ENCODE results near the gene MRPS11.

The MRPS11 gene

DNA sequence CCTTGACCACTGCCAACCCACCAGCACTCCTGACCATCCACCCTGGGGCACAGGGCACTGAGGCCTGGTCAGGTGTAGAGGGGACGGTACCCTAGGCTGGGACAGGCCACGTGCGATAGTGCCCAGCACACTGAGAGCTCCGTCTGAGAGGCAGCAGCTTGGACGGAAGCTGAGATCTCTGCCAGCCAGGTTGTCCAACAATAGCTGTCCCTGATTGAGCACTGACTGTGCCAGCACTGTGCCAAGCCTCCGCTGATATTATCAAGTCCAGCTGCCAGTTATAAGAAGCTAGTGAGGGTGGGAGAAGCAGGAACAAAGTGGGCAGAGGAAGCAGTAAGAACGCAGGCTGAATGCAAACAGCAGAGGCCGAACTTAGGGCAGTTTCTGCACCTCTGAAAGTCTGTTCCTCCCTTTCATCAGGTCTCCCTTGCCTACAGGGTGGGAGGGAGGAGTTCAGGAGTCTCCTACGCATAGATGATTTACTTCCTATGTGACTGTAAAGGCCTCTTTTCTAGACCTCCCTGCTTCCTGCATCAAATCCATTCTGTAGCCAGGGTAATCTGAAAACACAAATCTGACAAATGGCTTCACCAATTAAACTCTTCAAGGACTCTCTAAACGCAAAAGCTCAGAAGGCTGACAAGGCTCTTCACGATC is 29.7 kb downstream of the MRPS11 start:
- Histone ChIP-seq H3K4me1 (no peaks in the 10 kb centered on the region), H4K20me1 (no peaks in the 10 kb centered on the region), H3K27ac (no peak overlapping the region), H3K4me3 (no peak overlapping the region), H3K27me3 (no peaks in the 10 kb centered on the region), H3K9ac (no peak overlapping the region), H3K9me3 (replicated peaks in 1 of 11) (no peaks in the 10 kb centered on the region), H3K36me3 (peaks cover 0 to 14% (median 0%) of the 10 kb centered on the region in 11 experiments; a peak in 5 of 22 replicates), H3K4me2 (no peak overlapping the region)
- TF ChIP-seq Cebpa-rat (IDR thresholded peaks at IDR 0.05), result no peak

DNA sequence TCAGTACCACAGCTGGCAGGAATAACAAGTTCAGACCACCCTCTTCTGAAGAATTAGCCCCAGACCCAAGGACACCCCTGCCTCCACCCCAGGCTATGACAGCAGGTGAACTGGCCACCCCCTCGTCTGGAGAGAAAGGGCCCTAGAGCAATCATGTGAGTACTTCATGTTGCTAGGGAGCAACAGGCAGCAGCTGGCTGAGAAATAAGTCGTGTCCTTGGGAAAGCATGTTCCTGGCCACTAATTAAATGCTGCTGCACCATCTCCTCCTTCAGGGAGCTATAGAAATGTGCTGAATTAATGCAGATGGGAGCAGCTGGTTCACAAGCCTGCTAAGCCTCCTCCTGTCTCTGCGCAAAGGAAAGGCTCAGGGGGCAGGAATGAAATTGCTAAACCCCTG is 31.5 kb downstream of the MRPS11 start:
- no peaks in the 10 kb centered on the region for H3K4me1 ChIP-seq
- H3K9ac ChIP-seq, result no peak overlapping the region
- no peak overlapping the region for H3K27ac ChIP-seq
- no peak overlapping the region for H3K4me2 ChIP-seq
- no peaks in the 10 kb centered on the region for H3K9me3 ChIP-seq (replicated peaks in 1 of 11)
- no peak overlapping the region for H3K4me3 ChIP-seq
- no peaks in the 10 kb centered on the region for H3K27me3 ChIP-seq
- H4K20me1 ChIP-seq, result no peaks in the 10 kb centered on the region
- H3K36me3 ChIP-seq, result peaks cover 0 to 29% (median 7%) of the 10 kb centered on the region in 11 experiments; a peak in 13 of 22 replicates
- TF ChIP-seq Cebpa-rat (IDR thresholded peaks at IDR 0.05), result no peak

DNA sequence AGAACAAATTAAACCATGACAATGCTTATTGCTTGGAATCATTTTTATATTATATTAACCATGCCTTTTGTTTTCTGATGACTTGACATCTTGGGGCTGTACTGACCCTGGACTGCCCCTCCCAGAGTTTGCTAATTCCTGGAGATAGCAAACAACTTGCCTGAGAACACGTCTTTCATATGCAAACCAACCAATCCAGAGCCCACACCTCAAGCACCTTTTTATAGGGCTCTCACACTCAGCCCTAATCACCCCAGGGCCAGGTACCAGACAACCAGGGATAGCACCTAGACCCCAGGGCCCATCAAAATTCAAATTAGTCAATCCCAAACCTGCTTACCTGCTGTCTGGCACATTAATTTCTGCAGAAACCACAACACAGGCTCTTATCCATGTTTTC is 36.9 kb downstream of the MRPS11 start:
- Histone ChIP-seq H3K36me3 (peaks cover 15 to 62% (median 39%) of the 10 kb centered on the region in 11 experiments; a peak in 21 of 22 replicates), H3K4me3 (no peak overlapping the region), H3K9me3 (replicated peaks in 1 of 11) (no peaks in the 10 kb centered on the region), H4K20me1 (no peaks in the 10 kb centered on the region), H3K4me2 (no peak overlapping the region), H3K4me1 (peaks cover 0 to 22% (median 0%) of the 10 kb centered on the region in 10 experiments; a peak in 3 of 20 replicates), H3K9ac (no peak overlapping the region), H3K27me3 (no peaks in the 10 kb centered on the region), H3K27ac (no peak overlapping the region)
- TF ChIP-seq Cebpa-rat (IDR thresholded peaks at IDR 0.05), result no peak

DNA sequence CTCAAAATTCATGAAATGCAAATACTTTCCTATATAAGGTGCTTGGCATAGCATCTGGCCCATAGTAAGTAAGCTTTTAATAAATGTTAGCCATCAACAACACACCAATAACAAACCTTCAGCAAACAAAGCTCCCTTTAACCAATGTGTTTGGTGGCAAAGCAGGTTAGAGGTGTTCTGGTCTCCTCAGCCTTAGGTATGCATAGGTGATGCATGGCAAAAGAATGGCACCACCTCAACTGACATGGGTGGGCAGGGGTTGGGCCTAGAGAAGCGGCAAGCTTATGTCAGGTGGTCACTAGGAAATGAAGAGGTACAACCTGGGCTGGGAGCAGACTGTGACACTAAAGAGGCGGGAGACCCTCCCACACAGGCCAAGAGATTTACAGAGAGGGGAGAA is 38.2 kb downstream of the MRPS11 start:
- peak overlapping the region in 1 of 11 experiments; percentile 14; a peak in 1 of 22 replicates for H3K4me2 ChIP-seq
- no peak for TF ChIP-seq Cebpa-rat (IDR thresholded peaks at IDR 0.05)
- no peak overlapping the region for H3K4me3 ChIP-seq
- peaks cover 0 to 22% (median 0%) of the 10 kb centered on the region in 10 experiments; a peak in 3 of 20 replicates for H3K4me1 ChIP-seq
- H4K20me1 ChIP-seq, result no peaks in the 10 kb centered on the region
- no peak overlapping the region for H3K9ac ChIP-seq
- H3K27me3 ChIP-seq, result no peaks in the 10 kb centered on the region
- H3K9me3 ChIP-seq (replicated peaks in 1 of 11), result no peaks in the 10 kb centered on the region
- no peak overlapping the region for H3K27ac ChIP-seq
- H3K36me3 ChIP-seq, result peaks cover 26 to 75% (median 52%) of the 10 kb centered on the region in 11 experiments

DNA sequence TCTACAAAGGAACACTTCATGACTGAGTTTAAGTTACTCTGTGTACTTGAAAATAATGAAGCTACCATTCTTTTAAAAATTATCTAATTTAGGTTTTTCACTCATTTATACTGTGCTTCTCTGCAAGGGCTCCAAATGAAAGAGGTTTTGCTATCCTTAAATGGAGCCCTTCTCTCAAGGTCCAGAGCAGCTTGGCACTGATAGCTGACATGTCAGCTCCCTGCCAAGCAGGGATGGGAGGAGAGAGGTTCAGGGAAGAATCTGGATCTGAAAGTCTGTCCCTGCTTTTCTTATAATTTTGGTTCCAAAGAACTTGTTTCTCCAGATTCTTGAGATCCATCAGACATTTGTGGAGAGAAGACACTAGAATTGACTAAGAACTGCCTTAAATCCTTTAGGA is 39.1 kb downstream of the MRPS11 start:
- no peaks in the 10 kb centered on the region for H4K20me1 ChIP-seq
- TF ChIP-seq Cebpa-rat (IDR thresholded peaks at IDR 0.05), result no peak
- no peak overlapping the region for H3K4me2 ChIP-seq
- H3K27me3 ChIP-seq, result no peaks in the 10 kb centered on the region
- H3K4me1 ChIP-seq, result peaks cover 0 to 22% (median 0%) of the 10 kb centered on the region in 10 experiments; a peak in 3 of 20 replicates
- no peak overlapping the region for H3K27ac ChIP-seq
- H3K4me3 ChIP-seq, result no peak overlapping the region
- H3K9me3 ChIP-seq (replicated peaks in 1 of 11), result no peaks in the 10 kb centered on the region
- H3K36me3 ChIP-seq, result peaks cover 34 to 84% (median 61%) of the 10 kb centered on the region in 11 experiments
- no peak overlapping the region for H3K9ac ChIP-seq

DNA sequence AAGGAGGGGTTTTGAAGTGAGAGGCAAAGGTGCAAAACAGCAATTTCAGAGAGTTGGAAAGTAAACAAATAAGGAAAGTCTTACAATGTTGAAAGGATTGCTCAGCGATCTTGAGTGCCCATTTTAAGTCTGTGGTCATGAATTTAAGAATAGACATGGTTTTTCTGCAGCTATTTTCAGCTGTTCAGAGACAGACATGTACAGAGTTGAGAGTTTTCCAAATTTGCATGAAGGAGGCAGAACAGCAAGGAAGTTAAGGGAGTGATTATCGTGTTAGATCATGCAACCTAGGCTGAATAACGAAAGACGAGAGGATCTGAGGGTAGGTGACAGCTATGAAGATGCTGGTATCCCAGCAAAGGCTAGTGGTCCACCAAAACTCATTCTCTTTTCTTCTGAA is 41.8 kb downstream of the MRPS11 start:
- Histone ChIP-seq H4K20me1 (no peaks in the 10 kb centered on the region), H3K4me1 (peaks cover 0 to 22% (median 0%) of the 10 kb centered on the region in 10 experiments; a peak in 3 of 20 replicates), H3K27ac (no peak overlapping the region), H3K4me3 (no peak overlapping the region), H3K9me3 (replicated peaks in 1 of 11) (no peaks in the 10 kb centered on the region), H3K9ac (no peak overlapping the region), H3K4me2 (peak overlapping the region in 2 of 11 experiments; percentile 25 to 33; a peak in 2 of 22 replicates), H3K36me3 (peaks cover 51 to 88% (median 73%) of the 10 kb centered on the region in 11 experiments), H3K27me3 (no peaks in the 10 kb centered on the region)
- TF ChIP-seq Cebpa-rat (IDR thresholded peaks at IDR 0.05), result no peak

DNA sequence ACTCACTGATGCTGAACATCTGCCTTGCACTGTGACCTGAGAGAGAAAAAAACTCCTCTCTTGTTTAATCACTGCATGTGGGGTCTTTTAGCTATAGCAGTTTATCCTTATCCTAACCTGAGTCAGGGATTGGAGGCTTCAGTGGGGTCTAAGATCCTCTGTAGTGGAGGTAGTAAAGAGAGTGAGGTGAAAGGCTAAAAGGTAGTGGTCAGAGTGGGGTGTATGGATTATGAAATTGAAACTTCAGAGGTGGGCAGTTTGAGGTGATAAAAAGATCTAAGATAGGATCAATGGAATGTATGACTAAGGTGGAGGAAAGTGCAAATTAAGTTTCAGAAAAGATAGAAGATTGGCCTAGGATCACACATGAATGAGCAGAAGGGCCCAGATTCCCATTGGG is 42.5 kb downstream of the MRPS11 start:
- no peaks in the 10 kb centered on the region for H3K27me3 ChIP-seq
- H4K20me1 ChIP-seq, result no peaks in the 10 kb centered on the region
- no peak overlapping the region for H3K4me2 ChIP-seq
- no peak overlapping the region for H3K9ac ChIP-seq
- H3K4me1 ChIP-seq, result peaks cover 0 to 22% (median 0%) of the 10 kb centered on the region in 10 experiments; a peak in 3 of 20 replicates
- peaks cover 51 to 88% (median 69%) of the 10 kb centered on the region in 11 experiments for H3K36me3 ChIP-seq
- H3K4me3 ChIP-seq, result no peak overlapping the region
- no peak for TF ChIP-seq Cebpa-rat (IDR thresholded peaks at IDR 0.05)
- H3K9me3 ChIP-seq (replicated peaks in 1 of 11), result no peaks in the 10 kb centered on the region
- H3K27ac ChIP-seq, result no peak overlapping the region

DNA sequence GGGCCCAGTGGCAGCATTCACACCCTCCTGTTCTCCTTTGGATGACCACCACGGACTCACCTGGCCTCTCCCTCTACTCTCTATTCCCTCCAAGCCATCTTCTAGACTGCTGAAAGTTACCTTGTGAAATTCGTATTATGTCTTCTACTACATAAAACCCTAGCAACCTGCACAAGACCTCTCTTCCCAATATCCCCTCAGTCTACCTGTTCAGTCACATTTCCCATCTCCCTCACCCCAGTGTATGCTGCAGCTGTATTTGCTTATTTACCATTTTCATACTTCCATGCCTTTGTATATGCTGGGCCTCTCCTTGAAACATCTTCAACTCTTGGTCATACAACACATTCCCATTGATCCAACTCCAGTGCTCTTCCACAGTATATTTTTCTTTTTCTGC is 43.7 kb downstream of the MRPS11 start:
- Histone ChIP-seq H3K9me3 (replicated peaks in 1 of 11) (no peaks in the 10 kb centered on the region), H3K4me1 (peaks cover 0 to 10% (median 0%) of the 10 kb centered on the region in 10 experiments; a peak in 3 of 20 replicates), H3K9ac (no peak overlapping the region), H3K4me3 (no peak overlapping the region), H3K27ac (no peak overlapping the region), H4K20me1 (no peaks in the 10 kb centered on the region), H3K4me2 (no peak overlapping the region), H3K27me3 (no peaks in the 10 kb centered on the region), H3K36me3 (peaks cover 46 to 88% (median 70%) of the 10 kb centered on the region in 11 experiments)
- TF ChIP-seq Cebpa-rat (IDR thresholded peaks at IDR 0.05), result no peak

DNA sequence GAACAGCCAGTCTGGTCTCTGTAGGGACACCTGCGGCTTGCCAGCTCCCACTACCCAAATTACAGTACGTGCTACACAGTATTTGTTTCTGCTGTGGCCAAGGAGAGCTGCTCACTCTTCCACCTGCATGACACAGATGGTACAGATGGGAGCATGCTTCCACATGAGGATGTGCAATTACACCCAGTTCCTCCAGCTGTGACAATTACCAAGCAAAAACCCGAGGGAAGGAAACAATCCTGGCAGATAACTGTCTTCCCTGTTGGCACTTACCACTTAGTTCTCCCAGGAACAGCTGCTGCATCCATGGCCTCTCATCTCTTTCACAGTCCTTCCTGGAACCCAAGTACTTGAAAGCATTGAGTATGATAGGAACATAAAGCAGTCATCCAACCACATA is 44.6 kb downstream of the MRPS11 start:
- H3K36me3 ChIP-seq, result peaks cover 50 to 87% (median 69%) of the 10 kb centered on the region in 11 experiments
- no peak for TF ChIP-seq Cebpa-rat (IDR thresholded peaks at IDR 0.05)
- no peak overlapping the region for H3K4me2 ChIP-seq
- H3K27me3 ChIP-seq, result no peaks in the 10 kb centered on the region
- H4K20me1 ChIP-seq, result no peaks in the 10 kb centered on the region
- no peak overlapping the region for H3K27ac ChIP-seq
- no peak overlapping the region for H3K4me3 ChIP-seq
- H3K4me1 ChIP-seq, result peaks cover 0 to 10% (median 0%) of the 10 kb centered on the region in 10 experiments; a peak in 3 of 20 replicates
- H3K9ac ChIP-seq, result no peak overlapping the region
- no peaks in the 10 kb centered on the region for H3K9me3 ChIP-seq (replicated peaks in 1 of 11)

DNA sequence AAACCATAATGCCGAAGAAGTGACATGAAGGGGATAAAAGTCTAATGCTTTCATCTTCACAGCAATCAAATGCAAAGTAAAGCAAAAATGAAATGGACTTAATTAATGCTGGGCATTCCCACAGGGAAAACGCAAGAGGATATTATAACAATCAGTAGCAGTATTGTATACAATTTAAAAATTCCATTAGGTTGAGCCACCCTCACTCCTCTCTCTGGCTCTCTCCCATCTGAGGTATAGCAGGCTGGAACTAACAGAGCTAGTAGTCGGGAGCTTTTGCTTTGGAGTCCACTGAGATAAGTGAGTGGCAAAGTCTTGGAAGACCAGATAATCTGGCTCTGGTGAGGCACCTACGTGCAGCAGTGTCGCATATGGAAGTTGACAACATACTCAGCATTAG is 45.1 kb downstream of the MRPS11 start:
- Histone ChIP-seq H3K9ac (no peak overlapping the region), H4K20me1 (no peaks in the 10 kb centered on the region), H3K9me3 (replicated peaks in 1 of 11) (no peaks in the 10 kb centered on the region), H3K27ac (no peak overlapping the region), H3K27me3 (no peaks in the 10 kb centered on the region), H3K4me3 (no peak overlapping the region), H3K4me1 (peaks cover 0 to 10% (median 0%) of the 10 kb centered on the region in 10 experiments; a peak in 3 of 20 replicates), H3K36me3 (peaks cover 46 to 82% (median 65%) of the 10 kb centered on the region in 11 experiments), H3K4me2 (no peak overlapping the region)
- TF ChIP-seq Cebpa-rat (IDR thresholded peaks at IDR 0.05), result no peak

All from BLaER1 treated with 17β-estradiol and CSF1 and Interleukin-3, amounts not matched to agents 10 nM and 100 nM (cell line).